HL-60 (cell line): ENCODE data around the gene STK24.
A peak's percentile ranks its signal among the peaks of the same experiment; 100 is the strongest.

Experiments
- DNase-seq, 2 experiments: peaks; one replicate each; pipeline ENCODE4 v3.0.0-alpha.2; 2010 to 2020; ENCODE audit warnings: low read depth in 1 of 2, low spot score in 1 of 2
- H3K27ac ChIP-seq: fragments of 250-450 bp; sonication (Bioruptor Pico); replicated peaks from 2 replicates; pipeline ENCODE4 v1.5.1; 2020; ENCODE audit warnings: mild to moderate bottlenecking, moderate library complexity
- H3K27me3 ChIP-seq: fragments of 250-450 bp; sonication (Bioruptor Pico); 2 replicates; pipeline ENCODE4 v1.5.1; 2021; ENCODE audit warnings: mild to moderate bottlenecking, moderate library complexity; ENCODE audit not compliant: insufficient read depth, poor library complexity, severe bottlenecking
- H3K4me3 ChIP-seq: replicated peaks from 2 replicates; pipeline ENCODE4 v1.5.1; 2011; ENCODE audit warnings: mild to moderate bottlenecking, control low read depth, low read length; ENCODE audit not compliant: insufficient read depth
- GABPA ChIP-seq: IDR thresholded peaks from 2 replicates; pipeline ENCODE4 v1.6.1; 2012; ENCODE audit warnings: low read depth
- POLR2AphosphoS5 ChIP-seq: IDR thresholded peaks from 2 replicates; pipeline ENCODE4 v1.6.1; 2012; ENCODE audit warnings: low read depth
- SPI1 ChIP-seq: IDR thresholded peaks from 2 replicates; pipeline ENCODE4 v1.6.1; 2012; ENCODE audit warnings: low read depth, mild to moderate bottlenecking, borderline replicate concordance
- TF ChIP-seq, protein P1 (sequence below): IDR thresholded peaks from 2 replicates; pipeline ENCODE4 v1.6.1; 2012; ENCODE audit warnings: low read depth; ENCODE audit not compliant: insufficient replicate concordance
- TF ChIP-seq, protein P2 (sequence below): IDR thresholded peaks from one replicate; pipeline ENCODE4 v1.5.1; 2011; ENCODE audit warnings: low read length, control low read depth, inconsistent platforms; ENCODE audit not compliant: insufficient read depth

Gene STK24

DNA sequence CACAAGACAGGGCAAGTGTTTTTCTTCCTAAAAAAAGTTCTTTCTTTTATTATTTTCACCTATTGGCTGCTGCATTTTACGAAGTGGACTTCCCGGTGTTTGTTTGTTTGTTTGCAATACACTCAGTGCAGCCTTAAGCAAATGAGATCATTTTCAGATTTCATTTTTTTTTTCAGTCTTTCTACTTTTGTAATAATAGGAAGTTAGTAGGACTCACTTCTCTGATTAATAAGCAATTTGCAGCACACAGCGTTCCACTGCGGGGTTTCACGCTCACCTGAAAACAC, 128.3 kb downstream of the STK24 start:
- H3K27me3 ChIP-seq, result no peaks in the 10 kb centered on the region
- no peak overlapping the region for H3K4me3 ChIP-seq
- TF ChIP-seq GABPA (no peak), SPI1 (no peak), POLR2AphosphoS5 (no peak)
- TF ChIP-seq, protein P1, sequence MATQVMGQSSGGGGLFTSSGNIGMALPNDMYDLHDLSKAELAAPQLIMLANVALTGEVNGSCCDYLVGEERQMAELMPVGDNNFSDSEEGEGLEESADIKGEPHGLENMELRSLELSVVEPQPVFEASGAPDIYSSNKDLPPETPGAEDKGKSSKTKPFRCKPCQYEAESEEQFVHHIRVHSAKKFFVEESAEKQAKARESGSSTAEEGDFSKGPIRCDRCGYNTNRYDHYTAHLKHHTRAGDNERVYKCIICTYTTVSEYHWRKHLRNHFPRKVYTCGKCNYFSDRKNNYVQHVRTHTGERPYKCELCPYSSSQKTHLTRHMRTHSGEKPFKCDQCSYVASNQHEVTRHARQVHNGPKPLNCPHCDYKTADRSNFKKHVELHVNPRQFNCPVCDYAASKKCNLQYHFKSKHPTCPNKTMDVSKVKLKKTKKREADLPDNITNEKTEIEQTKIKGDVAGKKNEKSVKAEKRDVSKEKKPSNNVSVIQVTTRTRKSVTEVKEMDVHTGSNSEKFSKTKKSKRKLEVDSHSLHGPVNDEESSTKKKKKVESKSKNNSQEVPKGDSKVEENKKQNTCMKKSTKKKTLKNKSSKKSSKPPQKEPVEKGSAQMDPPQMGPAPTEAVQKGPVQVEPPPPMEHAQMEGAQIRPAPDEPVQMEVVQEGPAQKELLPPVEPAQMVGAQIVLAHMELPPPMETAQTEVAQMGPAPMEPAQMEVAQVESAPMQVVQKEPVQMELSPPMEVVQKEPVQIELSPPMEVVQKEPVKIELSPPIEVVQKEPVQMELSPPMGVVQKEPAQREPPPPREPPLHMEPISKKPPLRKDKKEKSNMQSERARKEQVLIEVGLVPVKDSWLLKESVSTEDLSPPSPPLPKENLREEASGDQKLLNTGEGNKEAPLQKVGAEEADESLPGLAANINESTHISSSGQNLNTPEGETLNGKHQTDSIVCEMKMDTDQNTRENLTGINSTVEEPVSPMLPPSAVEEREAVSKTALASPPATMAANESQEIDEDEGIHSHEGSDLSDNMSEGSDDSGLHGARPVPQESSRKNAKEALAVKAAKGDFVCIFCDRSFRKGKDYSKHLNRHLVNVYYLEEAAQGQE, result no peak
- TF ChIP-seq, protein P2, sequence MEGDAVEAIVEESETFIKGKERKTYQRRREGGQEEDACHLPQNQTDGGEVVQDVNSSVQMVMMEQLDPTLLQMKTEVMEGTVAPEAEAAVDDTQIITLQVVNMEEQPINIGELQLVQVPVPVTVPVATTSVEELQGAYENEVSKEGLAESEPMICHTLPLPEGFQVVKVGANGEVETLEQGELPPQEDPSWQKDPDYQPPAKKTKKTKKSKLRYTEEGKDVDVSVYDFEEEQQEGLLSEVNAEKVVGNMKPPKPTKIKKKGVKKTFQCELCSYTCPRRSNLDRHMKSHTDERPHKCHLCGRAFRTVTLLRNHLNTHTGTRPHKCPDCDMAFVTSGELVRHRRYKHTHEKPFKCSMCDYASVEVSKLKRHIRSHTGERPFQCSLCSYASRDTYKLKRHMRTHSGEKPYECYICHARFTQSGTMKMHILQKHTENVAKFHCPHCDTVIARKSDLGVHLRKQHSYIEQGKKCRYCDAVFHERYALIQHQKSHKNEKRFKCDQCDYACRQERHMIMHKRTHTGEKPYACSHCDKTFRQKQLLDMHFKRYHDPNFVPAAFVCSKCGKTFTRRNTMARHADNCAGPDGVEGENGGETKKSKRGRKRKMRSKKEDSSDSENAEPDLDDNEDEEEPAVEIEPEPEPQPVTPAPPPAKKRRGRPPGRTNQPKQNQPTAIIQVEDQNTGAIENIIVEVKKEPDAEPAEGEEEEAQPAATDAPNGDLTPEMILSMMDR, result no peak
- H3K27ac ChIP-seq, result no peak overlapping the region
- DNase-seq, result no peak

GRCh38 chr13:98447881-98448641, 128.8 kb downstream of the STK24 start:
- DNase-seq, result peak in 1 of 2 experiments; percentile 37
- Histone ChIP-seq H3K27me3 (no peaks in the 10 kb centered on the region), H3K27ac (no peak overlapping the region), H3K4me3 (no peak overlapping the region)
- TF ChIP-seq, protein P2, result peak; percentile 3
- no peak for TF ChIP-seq SPI1

DNA sequence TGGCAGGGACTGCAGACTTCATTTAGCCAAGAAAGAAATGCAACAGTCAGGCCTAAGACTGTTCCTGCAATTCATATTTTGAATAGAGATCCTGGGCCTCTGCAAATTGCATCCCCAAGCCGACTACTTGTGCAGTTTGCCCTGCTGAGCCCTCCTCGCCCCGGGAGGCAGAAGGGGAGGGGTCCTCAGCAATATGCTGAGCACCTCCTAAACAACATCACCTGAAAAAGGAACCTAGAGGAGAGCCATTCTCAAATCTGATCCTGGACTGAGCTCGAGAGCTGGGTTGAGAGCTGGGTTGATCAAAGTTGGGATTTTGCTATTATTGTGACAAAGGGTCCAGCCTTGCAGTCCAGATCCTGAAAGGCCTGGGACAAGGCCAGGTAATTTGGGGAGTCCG, 129.8 kb downstream of the STK24 start:
- DNase-seq, result no peak
- H3K4me3 ChIP-seq, result no peak overlapping the region
- no peak for TF ChIP-seq POLR2AphosphoS5
- TF ChIP-seq GABPA, result no peak
- TF ChIP-seq SPI1, result no peak
- TF ChIP-seq, protein P1, result no peak
- TF ChIP-seq, protein P2, result no peak
- no peak overlapping the region for H3K27ac ChIP-seq
- no peaks in the 10 kb centered on the region for H3K27me3 ChIP-seq

DNA sequence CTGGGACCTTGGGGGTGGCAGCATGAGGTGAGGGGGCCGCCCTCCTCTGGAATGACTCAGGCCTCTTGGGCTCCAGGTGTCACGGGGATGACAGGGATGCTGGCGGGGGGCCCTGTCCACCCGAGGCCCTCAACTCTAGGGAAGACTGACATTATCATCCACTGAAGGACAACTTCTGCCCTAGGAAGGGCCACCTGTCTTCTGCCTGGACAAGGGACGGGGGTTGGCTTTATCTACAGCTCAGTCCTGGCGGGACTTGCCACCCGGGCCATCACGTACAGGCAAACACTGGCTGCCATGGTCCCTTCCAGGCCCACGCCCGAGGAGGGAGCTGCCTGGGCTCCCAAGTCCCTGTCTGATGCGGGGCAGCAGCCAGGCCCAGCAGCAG, 130.7 kb downstream of the STK24 start:
- TF ChIP-seq, protein P2, result no peak
- TF ChIP-seq GABPA, result no peak
- TF ChIP-seq, protein P1, result no peak
- no peak for TF ChIP-seq POLR2AphosphoS5
- TF ChIP-seq SPI1, result no peak
- Histone ChIP-seq H3K27ac (no peak overlapping the region), H3K4me3 (no peak overlapping the region), H3K27me3 (no peaks in the 10 kb centered on the region)
- no peak for DNase-seq
